Psoas muscle (tissue), 8 donors: ENCODE measurements around the gene SH3GL3. TPM values are rescaled to one million over a fixed set of nuclear protein-coding genes. Genes with fewer than 3 reads are reported as not detected.

Experiments
- ATAC-seq, 4 donors: fragments of 200-7000 bp; cut with Tn5 transposase; one replicate each; pipeline ENCODE4 v1.9.1; 2020; ENCODE audit warnings: moderate library complexity in 3 of 4, mild to moderate bottlenecking in 2 of 4
- DNase-seq, 2 donors: peaks; one replicate each; pipeline ENCODE4 v3.0.0-alpha.2; 2020
- H3K27ac ChIP-seq: fragments of 200-600 bp; one replicate; pipeline ENCODE4 v1.8.0; 2022
- H3K27me3 ChIP-seq, 3 donors: fragments of 200-600 bp in 1 of 3; one replicate each; pipeline versions ENCODE4 v1.6.1 to v1.8.0; 2013 to 2022; ENCODE audit warnings: low read length in 2 of 3, mild to moderate bottlenecking in 2 of 3, moderate library complexity in 1 of 3; ENCODE audit not compliant: insufficient read depth in 3 of 3
- H3K36me3 ChIP-seq, 2 donors: fragments of 200-600 bp in 1 of 2; one replicate each; pipeline versions ENCODE4 v1.6.1 to v1.8.0; 2013 to 2022; ENCODE audit warnings: low read depth in 1 of 2, mild to moderate bottlenecking in 1 of 2, moderate library complexity in 1 of 2; ENCODE audit not compliant: insufficient read depth in 1 of 2
- H3K4me1 ChIP-seq: fragments of 200-600 bp; one replicate; pipeline ENCODE4 v1.8.0; 2022
- H3K4me3 ChIP-seq: fragments of 200-600 bp; one replicate; pipeline ENCODE4 v1.8.0; 2022; ENCODE audit warnings: mild to moderate bottlenecking
- H3K9me3 ChIP-seq: fragments of 200-600 bp; one replicate; pipeline ENCODE4 v1.8.0; 2022
- CTCF ChIP-seq: fragments of 200-600 bp; IDR thresholded peaks from one replicate; pipeline ENCODE4 v1.8.0; 2022; ENCODE audit warnings: antibody characterized with exemption
- WGBS, 3 donors: extraction: QIAGEN DNeasy Blood & Tissue Kit; methylation state at CpG; one replicate each; pipeline versions ENCODE4 v1.1.6 to v1.1.7; 2013; 5-methylcytosine and 5-hydroxymethylcytosine counted together
- intact Hi-C, 2 donors: fragments of 100-400 bp; cut with DNase I; formaldehyde crosslinking; loops; one replicate each; pipeline versions ENCODE4 v1.11.0 to v1.14.2; 2022
- polyA plus RNA-seq, 3 donors: library from polyadenylated mRNA; stranded (reverse); fragments of 200-250 nt; gene quantifications; one replicate each; pipeline ENCODE4 v1.2.3, GENCODE V29; 2013
- total RNA-seq, 4 donors: library from RNA; stranded (reverse); fragmentation: NEBNext Ultra II Directional in 2 of 4; extraction: Animal tissue kit (Norgen Biotek cat#: 25700) in 2 of 4; gene quantifications; one replicate each; pipeline versions ENCODE4 v1.2.1 to v1.2.4, GENCODE V29; 2021 to 2023
- donor health status: healthy with polysubstance abuse.
- donor health status: DM: no; HTN: no; CAD: no; lungs with moderate emphysema.
- donor health status: Bipolar disorder and iron deficiency.
- donor health status: healthy.
- donor health status: DM: yes; HTN: yes; CAD: no.
- donor health status: DM: no; HTN: no; CAD: no.
- donor health status: DM: no; HTN: no; CAD: no.
- donor health status: DM: yes; HTN: yes; CAD: no.

Gene SH3GL3
- total and polyA plus RNA-seq, 7 donors = 0.05 TPM; not detected in 6

GRCh38 chr15:83631534-83631933, 184.4 kb downstream of the SH3GL3 start:
- Histone ChIP-seq H3K4me3 (no peak overlapping the region), H3K27ac (no peak overlapping the region), H3K4me1 (no peaks in the 10 kb centered on the region), H3K36me3 (no peaks in the 10 kb centered on the region), H3K27me3 (no peaks in the 10 kb centered on the region), H3K9me3 (no peaks in the 10 kb centered on the region)
- no peak for TF ChIP-seq CTCF
- WGBS, 3 donors = 73 to 78% (median 78%) methylated on average over 2 of the region's 2 CpGs
- DNase-seq = no peak
- ATAC-seq = no peak
- intact Hi-C loops = no loop called here

- Histone ChIP-seq H3K27ac (no peak overlapping the region), H3K27me3 (no peaks in the 10 kb centered on the region), H3K9me3 (no peaks in the 10 kb centered on the region), H3K4me1 (no peaks in the 10 kb centered on the region), H3K36me3 (no peaks in the 10 kb centered on the region), H3K4me3 (no peak overlapping the region)
- intact Hi-C loops = no loop called here
- no peak for TF ChIP-seq CTCF
- DNase-seq (no peak), ATAC-seq (no peak)
Observed at GRCh38 chr15:83643201-83643600, 196.1 kb downstream of the SH3GL3 start.

GRCh38 chr15:83644439-83644838, 197.3 kb downstream of the SH3GL3 start:
- Histone ChIP-seq H3K36me3 (no peaks in the 10 kb centered on the region), H3K27me3 (no peaks in the 10 kb centered on the region), H3K4me3 (no peak overlapping the region), H3K27ac (no peak overlapping the region), H3K9me3 (no peaks in the 10 kb centered on the region), H3K4me1 (no peaks in the 10 kb centered on the region)
- ATAC-seq (no peak), DNase-seq (no peak)
- WGBS, 3 donors = 90 to 97% (median 94%) methylated on average over 1 of the region's 1 CpG
- TF ChIP-seq CTCF = no peak
- intact Hi-C loops = no loop called here

GRCh38 chr15:83650831-83651230, 203.7 kb downstream of the SH3GL3 start:
- Histone ChIP-seq H3K4me3 (no peak overlapping the region), H3K9me3 (no peaks in the 10 kb centered on the region), H3K27ac (no peak overlapping the region), H3K27me3 (peaks cover 0 to 39% (median 14%) of the 10 kb centered on the region in 3 donors), H3K36me3 (no peaks in the 10 kb centered on the region), H3K4me1 (no peaks in the 10 kb centered on the region)
- WGBS, 3 donors = 64 to 72% (median 65%) methylated on average over 2 of the region's 2 CpGs
- intact Hi-C loops = no loop called here
- no peak for TF ChIP-seq CTCF
- no peak for DNase-seq
- ATAC-seq = no peak

GRCh38 chr15:83651541-83651940, 204.4 kb downstream of the SH3GL3 start:
- no peak for ATAC-seq
- Histone ChIP-seq H3K4me3 (no peak overlapping the region), H3K36me3 (no peaks in the 10 kb centered on the region), H3K4me1 (no peaks in the 10 kb centered on the region), H3K9me3 (no peaks in the 10 kb centered on the region), H3K27me3 (peaks cover 0 to 44% (median 14%) of the 10 kb centered on the region in 3 donors), H3K27ac (no peak overlapping the region)
- WGBS, 3 donors = 74 to 79% (median 76%) methylated on average over 6 of the region's 6 CpGs
- no peak for TF ChIP-seq CTCF
- intact Hi-C loops = no loop called here
- no peak for DNase-seq
